ENCODE data around the gene ZNHIT2.
A peak's percentile ranks its signal among the peaks of the same experiment; 100 is the strongest.

Gene ZNHIT2

DNA sequence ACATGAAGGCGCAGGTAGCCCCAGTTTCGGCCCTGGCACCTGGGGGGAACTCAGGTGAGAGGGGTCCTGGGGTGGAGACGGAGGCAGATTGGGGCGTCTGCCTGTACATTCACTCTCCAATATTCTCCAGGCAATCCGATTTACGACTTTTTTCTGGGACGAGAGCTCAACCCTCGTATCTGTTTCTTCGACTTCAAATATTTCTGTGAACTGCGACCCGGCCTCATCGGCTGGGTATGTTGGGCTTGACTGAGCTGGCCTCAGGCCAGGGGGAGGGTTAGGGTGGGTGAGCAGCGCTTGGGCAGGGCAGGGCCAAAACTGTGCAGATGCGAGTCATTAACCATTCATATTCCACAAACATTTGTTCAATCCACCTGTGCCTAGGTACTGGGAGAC, 4.1 kb downstream of the ZNHIT2 start:
- TF ChIP-seq, protein P1, sequence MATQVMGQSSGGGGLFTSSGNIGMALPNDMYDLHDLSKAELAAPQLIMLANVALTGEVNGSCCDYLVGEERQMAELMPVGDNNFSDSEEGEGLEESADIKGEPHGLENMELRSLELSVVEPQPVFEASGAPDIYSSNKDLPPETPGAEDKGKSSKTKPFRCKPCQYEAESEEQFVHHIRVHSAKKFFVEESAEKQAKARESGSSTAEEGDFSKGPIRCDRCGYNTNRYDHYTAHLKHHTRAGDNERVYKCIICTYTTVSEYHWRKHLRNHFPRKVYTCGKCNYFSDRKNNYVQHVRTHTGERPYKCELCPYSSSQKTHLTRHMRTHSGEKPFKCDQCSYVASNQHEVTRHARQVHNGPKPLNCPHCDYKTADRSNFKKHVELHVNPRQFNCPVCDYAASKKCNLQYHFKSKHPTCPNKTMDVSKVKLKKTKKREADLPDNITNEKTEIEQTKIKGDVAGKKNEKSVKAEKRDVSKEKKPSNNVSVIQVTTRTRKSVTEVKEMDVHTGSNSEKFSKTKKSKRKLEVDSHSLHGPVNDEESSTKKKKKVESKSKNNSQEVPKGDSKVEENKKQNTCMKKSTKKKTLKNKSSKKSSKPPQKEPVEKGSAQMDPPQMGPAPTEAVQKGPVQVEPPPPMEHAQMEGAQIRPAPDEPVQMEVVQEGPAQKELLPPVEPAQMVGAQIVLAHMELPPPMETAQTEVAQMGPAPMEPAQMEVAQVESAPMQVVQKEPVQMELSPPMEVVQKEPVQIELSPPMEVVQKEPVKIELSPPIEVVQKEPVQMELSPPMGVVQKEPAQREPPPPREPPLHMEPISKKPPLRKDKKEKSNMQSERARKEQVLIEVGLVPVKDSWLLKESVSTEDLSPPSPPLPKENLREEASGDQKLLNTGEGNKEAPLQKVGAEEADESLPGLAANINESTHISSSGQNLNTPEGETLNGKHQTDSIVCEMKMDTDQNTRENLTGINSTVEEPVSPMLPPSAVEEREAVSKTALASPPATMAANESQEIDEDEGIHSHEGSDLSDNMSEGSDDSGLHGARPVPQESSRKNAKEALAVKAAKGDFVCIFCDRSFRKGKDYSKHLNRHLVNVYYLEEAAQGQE (IDR thresholded peaks at IDR 0.05; ENCODE audit: low read depth): no peak
- TF ChIP-seq TAF1 (IDR thresholded peaks at IDR 0.05; ENCODE audit: low read depth): no peak
- TF ChIP-seq CEBPB (IDR thresholded peaks at IDR 0.05): no peak
- peak; percentile 92 for TF ChIP-seq NFIC (IDR thresholded peaks at IDR 0.05)
- TF ChIP-seq TEAD4 (IDR thresholded peaks at IDR 0.05): 0 out of 2 replicates have a peak, but pooled peaks have one; percentile 21
- TF ChIP-seq EGR1 (IDR thresholded peaks at IDR 0.05): no peak
- TF ChIP-seq TCF12 (IDR thresholded peaks at IDR 0.05; ENCODE audit: low read depth): peak; percentile 39; the same call in 1 of the 2 replicates

DNA sequence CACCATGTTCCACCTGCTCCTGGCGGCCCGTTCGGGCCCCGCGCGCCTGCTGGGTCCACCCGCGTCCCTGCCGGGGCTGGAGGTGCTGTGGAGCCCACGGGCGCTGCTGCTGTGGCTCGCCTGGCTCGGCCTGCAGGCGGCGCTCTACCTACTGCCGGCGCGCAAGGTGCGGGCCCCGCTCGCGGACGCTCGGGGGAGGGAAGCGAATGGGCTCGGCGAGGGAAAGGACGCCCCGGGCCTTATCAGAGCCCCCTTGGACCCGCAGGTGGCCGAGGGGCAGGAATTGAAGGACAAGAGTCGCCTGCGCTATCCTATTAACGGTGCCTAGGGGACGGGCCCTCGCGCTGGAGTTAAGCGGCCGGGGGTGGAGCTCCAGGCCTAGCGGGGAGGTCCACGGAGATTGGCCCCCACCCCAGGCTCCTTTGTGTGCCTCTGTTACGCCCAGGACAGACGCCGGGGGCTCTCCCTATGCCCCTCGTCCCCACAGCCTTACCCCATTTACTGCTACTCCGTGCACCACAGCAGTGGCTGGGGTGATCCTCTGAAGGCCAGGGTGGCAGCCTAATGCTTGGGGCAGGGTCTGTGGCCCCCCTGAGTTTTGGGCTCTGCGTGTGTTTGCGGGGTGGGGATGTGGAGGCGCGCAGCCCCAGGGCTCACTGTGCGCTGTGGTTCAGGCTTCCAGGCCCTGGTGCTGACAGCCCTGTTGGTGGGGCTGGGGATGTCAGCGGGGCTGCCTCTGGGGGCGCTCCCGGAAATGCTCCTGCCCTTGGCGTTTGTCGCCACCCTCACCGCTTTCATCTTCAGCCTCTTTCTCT, 4.7 kb downstream of the ZNHIT2 start:
- TF ChIP-seq EGR1 (IDR thresholded peaks at IDR 0.05) (no peak), TCF12 (IDR thresholded peaks at IDR 0.05; ENCODE audit: low read depth) (0 out of 2 replicates have a peak, but pooled peaks have one; percentile 16), RAD21 (IDR thresholded peaks at IDR 0.05; ENCODE audit: low read depth) (peak; percentile 22; the same call in 1 of the 2 replicates), ZBTB7A (IDR thresholded peaks at IDR 0.05; ENCODE audit: low read depth) (peak; percentile 89; the same call in 1 of the 2 replicates)
- TF ChIP-seq, protein P2, sequence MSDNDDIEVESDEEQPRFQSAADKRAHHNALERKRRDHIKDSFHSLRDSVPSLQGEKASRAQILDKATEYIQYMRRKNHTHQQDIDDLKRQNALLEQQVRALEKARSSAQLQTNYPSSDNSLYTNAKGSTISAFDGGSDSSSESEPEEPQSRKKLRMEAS (IDR thresholded peaks at IDR 0.05): peak; percentile 60; the same call in 1 of the 2 replicates

DNA sequence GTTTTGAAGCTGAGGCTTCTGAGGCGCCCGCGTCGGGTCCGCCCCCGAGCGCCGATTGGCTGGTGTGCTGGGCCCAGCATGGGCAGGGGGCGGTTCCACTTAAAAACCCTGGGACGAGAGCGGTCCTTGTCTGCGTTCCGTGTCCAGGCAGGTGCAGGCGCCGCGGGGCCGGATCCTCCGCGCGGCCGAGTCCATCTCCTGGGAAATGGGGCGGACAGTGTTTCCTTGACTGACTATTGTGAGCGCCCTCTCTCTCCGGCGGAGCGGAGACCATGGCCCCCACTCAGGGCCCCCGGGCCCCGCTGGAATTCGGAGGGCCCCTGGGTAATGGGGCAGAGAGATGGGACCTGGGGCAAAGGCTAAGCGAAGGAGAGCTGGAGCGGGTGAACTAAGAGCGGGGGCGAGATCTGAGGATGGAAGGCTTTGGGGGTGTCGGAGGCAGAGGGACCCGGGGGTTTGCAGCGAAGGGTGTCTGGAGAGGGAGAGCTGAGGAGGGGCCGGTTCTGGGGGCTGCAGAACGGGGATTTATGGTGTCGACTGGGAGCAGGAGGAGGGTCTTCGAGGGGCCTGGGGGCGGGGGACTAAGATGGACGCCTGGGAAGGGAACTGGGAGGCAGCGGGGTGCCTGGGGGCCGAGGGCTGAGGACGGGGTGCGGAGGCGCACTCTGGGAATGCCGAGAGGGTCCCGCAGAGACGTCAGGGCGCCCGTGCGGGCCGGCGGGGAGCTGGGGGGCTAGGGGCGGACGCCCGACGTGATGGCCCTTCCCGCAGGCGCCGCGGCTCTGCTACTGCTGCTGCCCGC, 5.6 kb downstream of the ZNHIT2 start, which contains the start of gene TM7SF2:
TSS of gene TM7SF2 (plus strand) at position 129 of the 802 bp plus-strand sequence. CDS start at position 273, 144 bp downstream.
- TF ChIP-seq YY1 (IDR thresholded peaks at IDR 0.05; ENCODE audit: low read depth): no peak
- no peak for TF ChIP-seq TCF12 (IDR thresholded peaks at IDR 0.05; ENCODE audit: low read depth)
- TF ChIP-seq, protein P2 (IDR thresholded peaks at IDR 0.05): peak; percentile 46; the same call in 1 of the 2 replicates
- TF ChIP-seq, protein P3, sequence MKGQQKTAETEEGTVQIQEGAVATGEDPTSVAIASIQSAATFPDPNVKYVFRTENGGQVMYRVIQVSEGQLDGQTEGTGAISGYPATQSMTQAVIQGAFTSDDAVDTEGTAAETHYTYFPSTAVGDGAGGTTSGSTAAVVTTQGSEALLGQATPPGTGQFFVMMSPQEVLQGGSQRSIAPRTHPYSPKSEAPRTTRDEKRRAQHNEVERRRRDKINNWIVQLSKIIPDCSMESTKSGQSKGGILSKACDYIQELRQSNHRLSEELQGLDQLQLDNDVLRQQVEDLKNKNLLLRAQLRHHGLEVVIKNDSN (IDR thresholded peaks at IDR 0.05): no peak
- TF ChIP-seq TAF1 (IDR thresholded peaks at IDR 0.05; ENCODE audit: low read depth): peak; percentile 84
- TF ChIP-seq EP300 (IDR thresholded peaks at IDR 0.05; ENCODE audit: borderline replicate concordance): no peak
- no peak for TF ChIP-seq NFIC (IDR thresholded peaks at IDR 0.05)
- TF ChIP-seq CREB1 (IDR thresholded peaks at IDR 0.05; ENCODE audit: low read depth): peak; percentile 49; the same call in 1 of the 2 replicates
- TF ChIP-seq CEBPB (IDR thresholded peaks at IDR 0.05): no peak
- no peak for TF ChIP-seq TEAD4 (IDR thresholded peaks at IDR 0.05)
- TF ChIP-seq FOXM1 (IDR thresholded peaks at IDR 0.05; ENCODE audit: borderline replicate concordance, low read depth): no peak
- TF ChIP-seq ZBTB7A (IDR thresholded peaks at IDR 0.05; ENCODE audit: low read depth): peak; percentile 40
- TF ChIP-seq EGR1 (IDR thresholded peaks at IDR 0.05): no peak
- TF ChIP-seq RAD21 (IDR thresholded peaks at IDR 0.05; ENCODE audit: low read depth): no peak
- TF ChIP-seq, protein P1 (IDR thresholded peaks at IDR 0.05; ENCODE audit: low read depth): no peak

DNA sequence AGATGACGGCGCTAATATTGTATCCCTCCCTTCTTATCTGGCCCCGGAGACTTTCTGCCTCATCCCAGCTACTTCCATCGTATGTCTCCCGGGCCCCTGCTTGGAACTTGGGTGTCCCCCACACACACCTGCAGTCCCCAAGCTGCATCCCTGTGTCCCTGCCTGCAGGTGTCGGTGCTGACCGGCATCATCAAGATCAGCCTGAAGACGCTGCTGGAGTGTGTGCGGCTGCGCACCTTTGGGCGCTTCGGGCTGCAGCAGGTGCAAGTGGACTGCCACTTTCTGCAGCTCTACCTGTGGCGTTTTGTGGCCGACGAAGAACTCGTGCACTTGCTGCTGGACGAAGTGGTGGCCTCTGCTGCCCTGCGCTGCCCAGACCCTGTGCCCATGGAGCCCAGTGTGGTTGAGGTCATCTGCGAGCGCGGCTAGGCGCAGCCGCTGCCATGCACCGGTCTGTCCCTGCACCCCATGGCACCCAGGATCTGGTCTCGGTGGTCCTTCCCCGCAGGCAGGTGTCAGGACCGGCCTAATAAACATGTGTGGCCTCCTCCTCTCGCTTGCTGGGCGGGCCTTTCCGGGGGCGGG, 6.2 kb downstream of the ZNHIT2 start:
- TF ChIP-seq CEBPB (IDR thresholded peaks at IDR 0.05) (no peak), RAD21 (IDR thresholded peaks at IDR 0.05; ENCODE audit: low read depth) (no peak), TCF12 (IDR thresholded peaks at IDR 0.05; ENCODE audit: low read depth) (no peak), ZBTB7A (IDR thresholded peaks at IDR 0.05; ENCODE audit: low read depth) (no peak), YY1 (IDR thresholded peaks at IDR 0.05; ENCODE audit: low read depth) (no peak), TEAD4 (IDR thresholded peaks at IDR 0.05) (no peak), TAF1 (IDR thresholded peaks at IDR 0.05; ENCODE audit: low read depth) (no peak), NFIC (IDR thresholded peaks at IDR 0.05) (no peak), CREB1 (IDR thresholded peaks at IDR 0.05; ENCODE audit: low read depth) (no peak), EP300 (IDR thresholded peaks at IDR 0.05; ENCODE audit: borderline replicate concordance) (no peak), EGR1 (IDR thresholded peaks at IDR 0.05) (no peak), FOXM1 (IDR thresholded peaks at IDR 0.05; ENCODE audit: borderline replicate concordance, low read depth) (no peak)
- TF ChIP-seq, protein P3 (IDR thresholded peaks at IDR 0.05): no peak
- TF ChIP-seq, protein P2 (IDR thresholded peaks at IDR 0.05): no peak
- TF ChIP-seq, protein P1 (IDR thresholded peaks at IDR 0.05; ENCODE audit: low read depth): no peak
